NCI-H1436 (cell line): ENCODE data around the gene PALB2.

ENCODE experiments used
- DNase-seq: peaks from one replicate; lab custom pipeline; 2025; lab: John Stamatoyannopoulos, UW

The PALB2 gene

GRCh38 chr16:23581764-23582163 lies 59.3 kb downstream of the PALB2 start:
- DNase-seq: no peak

- DNase-seq: no peak
Measured at GRCh38 chr16:23580391-23580790, 60.7 kb downstream of the PALB2 start.

GRCh38 chr16:23579371-23579770 lies 61.7 kb downstream of the PALB2 start:
- no peak for DNase-seq

GRCh38 chr16:23578101-23578830 lies 62.8 kb downstream of the PALB2 start:
- no peak for DNase-seq

- DNase-seq: no peak
Measured at GRCh38 chr16:23577493-23577892, 63.6 kb downstream of the PALB2 start.

- DNase-seq: no peak
Measured at GRCh38 chr16:23575834-23576233, 65.3 kb downstream of the PALB2 start.

GRCh38 chr16:23573817-23574216 lies 67.3 kb downstream of the PALB2 start:
- DNase-seq: no peak

GRCh38 chr16:23572394-23572793 lies 68.7 kb downstream of the PALB2 start:
- no peak for DNase-seq

GRCh38 chr16:23571895-23572294 lies 69.2 kb downstream of the PALB2 start:
- no peak for DNase-seq

GRCh38 chr16:23570992-23571632 lies 70.0 kb downstream of the PALB2 start:
- DNase-seq: no peak

GRCh38 chr16:23567602-23568001 lies 73.5 kb downstream of the PALB2 start:
- DNase-seq: no peak

- DNase-seq: no peak
Measured at GRCh38 chr16:23566724-23567123, 74.4 kb downstream of the PALB2 start.

- DNase-seq: no peak
Measured at GRCh38 chr16:23564575-23565363, 76.3 kb downstream of the PALB2 start.

GRCh38 chr16:23563186-23563585 lies 77.9 kb downstream of the PALB2 start:
- no peak for DNase-seq

- DNase-seq: no peak
Measured at GRCh38 chr16:23562505-23562904, 78.6 kb downstream of the PALB2 start.

GRCh38 chr16:23561586-23561985 lies 79.5 kb downstream of the PALB2 start:
- DNase-seq: no peak

GRCh38 chr16:23557779-23558702 lies 83.1 kb downstream of the PALB2 start:
- DNase-seq: no peak

- DNase-seq: peak; percentile 98
Measured at GRCh38 chr16:23556881-23557778, 84.0 kb downstream of the PALB2 start, which contains the start of the genes EARS2 and UBFD1. EARS2 (minus strand) TSS chr16:23557350; CDS start chr16:23557343, 7 bp downstream. UBFD1 (plus strand) TSS chr16:23557727; CDS start chr16:23557743, 16 bp downstream.

- DNase-seq: no peak
Measured at GRCh38 chr16:23554536-23554935, 86.6 kb downstream of the PALB2 start.
